HG03575 (cell line): ENCODE measurements around the gene BRWD1.

Experiments used
- ATAC-seq: cut with Tn5 transposase; IDR thresholded peaks from one replicate; pipeline ENCODE4 v1.9.1; 2021; ENCODE audit not compliant: unreplicated experiment, insufficient number of reproducible peaks, low FRiP score; ENCODE audit errors: extremely low read depth

The BRWD1 gene

DNA sequence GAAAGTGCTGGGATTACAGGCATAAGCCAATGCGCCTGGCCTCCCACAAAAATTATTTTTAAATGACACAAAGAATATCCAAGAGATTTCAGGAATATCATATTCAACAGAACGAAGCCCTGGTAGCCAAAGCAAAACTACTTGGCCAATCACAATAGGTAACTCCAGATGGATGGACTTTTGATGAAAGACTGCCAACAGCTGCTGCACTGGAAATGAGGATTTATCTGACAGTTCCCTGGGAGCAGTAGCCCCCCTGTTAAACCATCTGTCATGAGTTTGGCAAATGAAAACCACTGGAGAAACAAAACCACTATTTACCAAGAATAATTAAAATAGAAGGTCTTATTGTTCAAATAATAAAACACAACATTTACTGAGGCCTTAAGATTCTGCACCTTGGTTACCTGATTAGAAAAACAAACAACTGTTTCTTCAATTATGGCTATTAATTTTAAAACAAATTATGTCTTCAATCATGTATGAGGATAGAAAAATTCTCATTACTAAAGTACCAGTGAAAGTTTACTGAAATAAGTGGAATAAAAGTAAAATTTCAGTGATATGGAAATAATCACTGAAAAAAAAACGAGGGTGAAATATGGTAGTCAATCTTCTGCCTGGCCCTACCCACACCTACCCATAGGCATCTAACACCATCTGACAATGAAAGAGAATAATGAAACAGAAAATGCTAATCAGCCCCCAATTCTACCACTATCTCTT is 95.9 kb downstream of the BRWD1 start:
- ATAC-seq, result no peak

DNA sequence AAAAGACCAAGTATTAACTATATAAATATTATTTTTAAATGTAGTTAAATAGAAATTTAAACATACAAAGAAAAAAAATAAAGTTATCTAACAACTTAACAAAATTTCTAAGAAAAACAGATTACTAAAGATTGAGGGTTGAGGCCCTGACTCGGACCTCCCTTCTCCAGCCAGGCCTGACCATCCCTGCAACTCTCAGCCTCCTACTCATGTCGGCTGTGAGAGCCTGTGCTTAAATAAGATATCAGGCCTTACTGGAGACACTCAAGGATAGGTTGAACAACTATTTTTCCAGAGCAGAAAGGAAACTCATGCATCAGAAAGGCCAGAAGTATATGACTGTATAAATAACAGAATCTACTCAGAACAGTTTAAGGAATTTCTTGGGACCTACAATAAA is 97.1 kb downstream of the BRWD1 start:
- ATAC-seq, result no peak

DNA sequence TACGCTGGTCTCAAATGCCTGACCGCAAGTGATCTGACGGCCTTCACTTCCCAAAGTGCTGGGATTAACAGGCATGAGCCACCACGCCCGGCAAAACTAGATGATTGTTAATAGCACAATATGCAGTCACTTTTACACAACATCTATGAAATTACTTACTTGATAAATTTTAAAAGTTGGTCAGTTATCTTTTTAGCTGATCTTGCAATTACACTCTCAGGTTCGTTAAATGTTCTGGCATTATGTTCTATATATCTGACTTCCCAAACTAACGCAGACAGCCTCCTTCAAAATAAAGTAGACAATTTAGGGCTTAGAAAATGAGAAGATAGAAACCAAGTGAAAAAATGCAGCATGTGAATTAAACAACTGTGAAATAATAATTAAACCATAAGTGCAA is 98.4 kb downstream of the BRWD1 start:
- no peak for ATAC-seq

DNA sequence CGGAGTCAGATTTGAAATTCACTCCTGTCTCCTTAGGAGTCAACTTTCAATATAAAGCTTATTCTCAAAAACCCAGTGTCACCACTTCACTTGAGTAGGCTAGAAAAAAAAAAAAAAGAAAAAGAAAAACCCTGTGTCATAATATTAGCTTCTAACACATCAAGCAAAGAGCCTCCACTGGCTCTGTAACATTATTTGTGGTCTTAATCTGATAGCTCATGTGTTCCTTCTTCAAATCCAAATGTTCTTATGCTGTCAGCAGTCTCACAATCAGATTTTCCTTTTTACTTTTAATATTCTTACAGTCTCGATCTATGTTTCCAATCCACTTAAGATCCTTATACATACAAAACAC is 104.1 kb downstream of the BRWD1 start:
- ATAC-seq, result no peak

DNA sequence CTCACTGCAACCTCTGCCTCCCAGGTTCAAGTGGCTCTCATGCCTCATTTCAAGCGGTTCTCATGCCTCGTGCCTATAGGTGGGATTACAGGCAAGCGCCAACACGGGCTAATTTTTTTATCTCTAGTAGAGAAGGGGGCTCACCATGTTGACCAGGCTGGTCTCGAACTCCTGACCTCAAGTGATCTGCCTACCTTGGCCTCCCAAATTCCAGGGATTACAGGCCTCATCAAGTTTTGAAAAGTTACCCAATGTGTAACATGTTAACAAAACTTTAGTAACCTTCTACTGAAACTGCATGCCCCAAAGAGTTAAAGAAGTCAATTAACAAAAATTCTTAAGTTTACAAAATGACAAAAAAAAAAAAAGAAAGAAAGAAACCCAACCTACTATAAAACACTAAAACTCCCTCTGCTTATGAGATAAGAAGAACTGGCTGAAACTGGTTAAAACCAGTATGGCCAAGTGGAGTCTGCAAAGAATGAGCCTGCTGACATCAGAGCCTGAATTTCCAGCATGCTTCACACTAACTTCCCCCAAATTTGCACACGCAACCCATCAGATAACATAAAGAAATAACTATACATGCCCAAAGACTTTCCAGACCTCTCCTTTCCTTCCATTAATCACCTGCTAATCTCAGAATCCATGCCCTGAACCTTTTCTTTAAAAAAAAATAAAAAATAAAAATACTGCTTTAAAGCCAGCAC is 104.7 kb downstream of the BRWD1 start:
- ATAC-seq, result no peak

DNA sequence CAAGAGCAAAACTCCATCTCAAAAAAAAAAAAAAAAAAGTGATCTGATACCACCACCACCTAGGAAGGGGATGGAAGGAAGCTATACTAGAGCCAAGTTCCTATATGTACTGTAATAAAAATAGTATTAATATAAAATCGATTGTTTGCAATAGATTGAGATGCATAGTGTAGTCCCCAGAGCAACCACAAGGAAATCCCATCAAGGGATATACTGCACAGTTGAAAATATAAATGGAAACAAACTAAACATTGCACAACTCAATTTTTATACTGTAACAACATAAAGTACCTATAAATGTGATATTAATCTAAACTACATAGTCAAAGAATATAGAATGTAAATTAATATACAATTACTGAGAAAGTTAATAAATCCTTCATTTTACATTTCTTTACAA is 109.3 kb downstream of the BRWD1 start:
- no peak for ATAC-seq

DNA sequence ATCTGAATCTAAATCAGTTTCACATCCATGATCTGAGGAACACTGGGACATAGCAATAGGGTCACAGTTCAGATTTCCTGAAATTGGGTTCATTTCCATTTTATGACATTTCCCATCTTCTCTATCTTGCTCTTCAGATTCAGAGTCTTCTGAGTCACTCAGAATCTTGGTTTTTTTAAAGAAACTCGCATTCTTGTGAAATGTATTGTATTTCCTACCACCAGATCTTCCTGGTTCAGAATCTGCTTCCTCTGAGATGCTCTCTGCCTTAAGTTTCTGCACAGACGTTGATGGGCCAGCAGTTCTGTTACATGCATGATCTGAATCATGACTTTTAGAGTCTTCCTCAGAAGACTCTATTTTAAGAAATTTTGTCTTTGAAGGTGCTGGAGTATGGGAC is 114.6 kb downstream of the BRWD1 start:
- no peak for ATAC-seq

DNA sequence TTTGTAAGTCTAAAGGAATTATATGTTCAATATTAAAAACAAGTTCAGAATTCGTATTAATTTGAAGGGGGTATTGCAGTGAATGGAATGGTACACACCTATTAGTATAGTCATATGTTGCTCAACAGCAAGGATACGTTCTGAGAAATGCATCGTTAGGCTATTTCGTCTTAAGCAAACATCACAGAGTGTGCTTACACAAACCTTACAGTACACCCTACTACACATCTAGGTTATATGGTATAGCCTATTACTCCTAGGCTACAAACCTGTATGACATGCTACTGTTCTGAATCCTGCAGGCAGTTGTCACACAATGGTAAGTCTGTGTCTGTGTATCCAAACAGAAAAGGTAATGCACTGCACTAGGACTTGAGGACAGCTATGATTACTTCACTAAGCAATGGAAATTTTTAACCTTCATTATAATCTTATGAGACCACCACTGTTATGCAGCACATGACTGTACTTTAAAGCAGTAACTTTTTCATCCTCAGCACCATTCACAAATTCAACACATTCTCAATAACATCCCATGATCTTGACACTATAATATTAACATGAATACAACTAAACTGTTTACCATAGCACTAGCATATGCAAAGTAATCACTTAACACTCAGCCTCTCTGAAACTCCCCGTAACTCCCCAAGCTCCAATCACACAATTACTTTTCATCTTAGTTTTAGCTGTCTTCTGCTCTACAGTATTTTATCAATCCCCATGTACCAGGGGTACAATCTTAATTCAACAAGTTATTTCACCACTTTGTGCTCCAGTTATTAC is 115.8 kb downstream of the BRWD1 start:
- no peak for ATAC-seq

DNA sequence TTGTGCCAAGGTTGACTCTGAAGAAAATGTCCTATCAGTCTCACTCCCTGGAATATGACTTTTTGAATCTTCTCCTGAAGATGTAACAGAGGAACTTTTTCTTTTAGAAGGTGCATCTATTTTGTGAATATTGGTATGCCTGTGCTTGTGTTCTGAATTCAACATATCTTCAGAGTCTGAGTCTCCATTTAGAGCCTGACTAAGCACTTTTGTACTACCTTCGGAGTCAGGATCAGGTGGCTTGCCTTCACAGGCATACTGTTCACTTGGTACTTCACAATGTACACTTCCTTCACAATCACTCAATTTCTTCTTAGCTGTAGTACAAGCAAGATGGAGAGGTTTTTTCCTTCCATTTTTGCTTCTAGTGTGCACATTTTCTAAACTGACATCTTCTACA is 116.6 kb downstream of the BRWD1 start:
- no peak for ATAC-seq

DNA sequence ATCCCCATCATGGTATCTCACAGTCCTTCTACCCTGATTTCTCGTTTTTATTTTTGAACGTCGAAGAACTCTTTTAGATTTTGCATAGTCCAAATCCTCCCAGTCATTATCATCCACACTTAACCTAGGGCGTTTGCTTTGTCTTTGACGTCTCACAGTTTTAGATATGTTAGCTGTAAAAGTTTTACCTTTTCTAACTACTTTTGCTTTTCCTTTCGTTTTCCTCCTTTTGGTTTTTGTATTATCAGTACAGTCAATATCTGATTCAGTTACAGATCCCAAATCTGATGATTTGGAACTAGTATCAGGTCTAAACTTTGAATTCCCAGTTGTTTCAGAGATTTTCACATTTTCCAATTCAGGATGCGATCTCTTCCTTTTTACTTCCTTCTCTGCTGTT is 117.1 kb downstream of the BRWD1 start:
- ATAC-seq, result no peak

DNA sequence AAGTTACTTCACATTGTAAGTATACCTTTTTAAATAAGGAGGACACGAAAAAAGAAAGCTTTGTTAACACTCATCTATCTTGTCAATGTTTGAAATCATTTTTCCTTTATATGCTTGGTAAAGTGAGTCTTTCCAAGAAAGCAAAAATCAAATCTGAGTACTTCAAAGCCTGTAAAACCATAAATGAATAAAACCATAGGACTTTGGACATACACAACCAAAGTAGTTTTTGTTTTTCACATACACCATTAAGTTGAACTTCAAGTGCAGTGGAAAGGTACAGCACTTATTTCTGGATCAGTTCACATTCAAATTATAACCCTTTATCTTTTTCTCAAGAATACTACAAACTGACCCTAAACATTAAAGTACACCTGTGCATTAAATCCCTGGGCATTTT is 120.1 kb downstream of the BRWD1 start:
- no peak for ATAC-seq

DNA sequence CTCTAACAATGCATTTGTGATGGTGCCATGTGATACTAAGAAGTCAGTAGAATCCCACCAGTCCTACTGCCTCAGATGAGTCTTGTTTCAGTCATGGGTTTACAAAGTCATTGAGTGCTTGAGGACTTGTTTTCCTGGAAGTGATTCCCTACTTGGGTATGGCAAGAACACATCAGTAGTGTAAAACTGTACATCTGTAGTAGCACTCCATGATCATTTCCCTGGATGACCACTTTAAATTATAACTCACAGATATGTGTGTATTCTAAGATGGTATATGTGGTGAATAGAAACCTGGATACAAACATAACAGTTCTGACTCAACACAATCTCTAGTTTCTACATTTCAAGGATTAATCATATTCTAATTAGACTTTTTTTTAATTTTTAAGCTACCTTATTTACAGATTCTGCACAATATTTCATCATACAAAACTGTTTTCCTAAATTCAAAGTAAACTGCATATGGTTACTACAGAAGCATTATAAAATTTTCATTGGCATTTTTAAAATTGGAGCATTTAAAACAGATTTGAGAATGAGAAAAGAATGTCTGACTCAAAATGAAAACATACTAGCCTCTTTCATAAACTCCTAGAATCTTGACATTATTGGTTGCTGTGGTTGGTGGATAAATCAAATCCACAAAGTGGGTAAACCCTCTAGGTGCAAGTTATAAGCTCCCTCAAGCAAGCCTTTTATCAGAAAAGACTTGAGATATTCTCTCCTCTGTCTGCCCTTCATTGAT is 123.4 kb downstream of the BRWD1 start:
- no peak for ATAC-seq

DNA sequence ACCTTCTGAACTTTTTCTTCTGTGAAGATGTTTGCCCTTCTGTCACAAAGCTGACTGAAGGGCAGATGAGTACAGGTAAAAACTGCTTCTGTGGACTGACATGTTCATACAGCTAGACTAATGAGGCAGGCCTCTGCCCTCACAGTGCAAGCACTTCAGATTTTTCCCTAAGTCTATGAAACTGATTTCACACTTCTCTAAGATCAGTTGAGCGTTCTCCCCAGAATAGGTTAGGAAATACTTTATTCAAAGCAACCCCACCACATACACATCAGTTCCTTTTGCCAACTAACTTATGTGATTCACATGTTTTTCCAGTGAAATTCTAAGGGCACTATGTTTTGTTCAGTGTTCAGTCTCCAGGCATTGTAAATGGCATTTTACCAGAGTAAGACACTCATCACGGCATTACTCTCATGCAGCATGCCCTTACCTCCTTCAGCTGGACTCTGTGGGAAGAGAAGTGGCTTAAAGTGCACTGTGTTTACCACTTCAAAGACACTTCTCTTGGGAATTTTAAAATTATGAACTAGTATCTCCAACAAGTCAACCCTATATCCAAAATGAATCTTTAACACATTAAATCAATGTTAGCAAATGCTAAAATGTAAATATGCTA is 124.8 kb downstream of the BRWD1 start:
- ATAC-seq, result no peak

DNA sequence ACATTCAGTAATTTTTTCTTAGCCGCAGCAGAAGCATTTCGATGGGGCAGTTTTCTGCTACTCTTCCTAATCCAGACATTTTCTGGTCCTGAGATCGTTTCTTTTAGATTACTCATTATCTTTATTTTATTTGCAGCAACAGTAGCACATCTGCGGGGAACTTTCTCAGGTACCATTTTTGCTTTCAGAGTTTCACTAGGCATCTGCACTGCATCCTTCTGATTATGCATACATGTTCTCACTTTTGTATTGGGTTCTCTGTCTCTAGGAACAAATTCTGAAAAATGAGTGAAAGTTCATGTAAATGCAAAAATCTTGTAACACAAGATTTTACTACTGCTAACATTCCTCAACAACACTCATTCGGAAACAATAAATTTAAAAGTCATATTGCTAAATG is 126.3 kb downstream of the BRWD1 start:
- no peak for ATAC-seq

DNA sequence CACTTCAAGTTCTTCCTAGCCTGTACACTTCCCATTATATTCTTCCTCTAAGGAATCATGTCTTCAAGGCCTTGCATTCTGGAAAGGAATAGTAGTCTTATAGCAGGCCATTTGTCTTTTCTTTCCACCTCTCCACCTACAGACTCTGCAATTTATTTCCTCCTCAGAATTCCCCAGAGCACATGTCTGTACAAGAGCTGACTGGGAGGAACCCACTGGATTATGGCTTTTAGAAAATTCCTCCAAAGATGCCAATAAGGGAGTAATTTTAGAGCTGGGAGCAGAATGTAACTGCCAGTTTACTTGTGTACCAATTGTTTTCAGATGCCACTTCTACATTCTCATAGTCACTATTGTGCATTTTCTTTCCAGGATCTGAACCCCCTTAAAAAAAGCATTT is 126.8 kb downstream of the BRWD1 start:
- ATAC-seq, result no peak

DNA sequence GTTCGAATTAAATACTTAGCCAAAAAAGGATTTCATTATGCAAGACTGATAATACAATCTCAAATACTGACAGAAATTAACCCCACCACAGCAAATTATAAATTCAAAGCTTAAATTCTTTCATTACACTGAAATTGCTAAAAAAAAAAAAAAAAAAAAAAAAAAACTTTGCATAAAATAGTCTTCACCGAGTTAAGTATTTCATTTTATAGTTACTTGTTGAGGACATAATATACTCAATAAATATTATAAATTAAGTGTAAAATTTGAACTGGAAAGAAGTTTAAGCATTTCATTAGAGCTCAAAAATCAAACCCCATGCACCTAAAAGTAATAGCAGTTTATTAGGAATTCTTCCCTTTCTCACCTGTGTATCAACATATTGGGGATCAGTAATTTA is 128.3 kb downstream of the BRWD1 start:
- no peak for ATAC-seq

DNA sequence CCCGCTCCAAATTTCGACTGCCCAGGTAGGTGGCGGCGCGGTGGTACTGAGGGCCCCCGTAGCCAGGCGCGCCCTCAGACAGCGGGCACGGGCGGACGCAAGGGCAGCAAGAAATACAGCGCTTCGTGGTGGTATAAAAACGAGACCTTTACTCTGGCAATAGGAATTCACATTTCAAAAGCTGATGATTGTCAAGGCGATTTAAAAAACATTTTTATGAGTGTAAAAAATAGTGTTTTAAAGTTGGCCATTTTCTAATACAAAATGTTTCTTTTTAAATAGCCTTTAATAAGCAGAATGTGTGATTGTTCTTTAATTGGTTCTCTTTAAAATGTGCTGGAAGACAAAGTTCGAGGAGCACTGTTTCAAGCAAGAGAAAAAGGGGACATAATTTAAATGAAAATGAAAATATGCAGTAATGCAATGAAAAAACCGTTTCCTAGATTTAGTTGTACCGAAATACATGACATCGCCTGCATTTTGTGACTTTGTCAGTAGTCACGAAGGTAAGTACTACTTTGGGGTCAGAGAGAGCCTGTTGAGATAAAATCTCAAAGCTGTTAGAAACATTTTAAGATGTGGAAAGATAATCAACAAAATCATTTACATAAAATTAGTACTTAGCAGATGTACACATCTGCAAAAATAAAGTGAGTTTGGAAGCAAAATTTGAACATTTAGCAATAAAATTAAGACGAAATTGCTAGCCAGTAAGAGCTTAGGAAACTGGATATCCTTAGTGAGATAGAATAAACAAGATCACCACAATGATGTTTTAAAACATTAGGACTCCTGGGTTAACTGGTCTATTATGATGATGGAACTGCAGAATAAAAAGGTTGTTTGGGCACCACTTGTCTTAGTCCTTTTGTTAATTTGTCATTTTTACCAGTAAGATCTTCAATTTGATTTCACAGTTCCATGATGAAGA is 129.1 kb downstream of the BRWD1 start:
- no peak for ATAC-seq
